ENCODE data around the gene SLC10A4.

SLC10A4 gene

DNA sequence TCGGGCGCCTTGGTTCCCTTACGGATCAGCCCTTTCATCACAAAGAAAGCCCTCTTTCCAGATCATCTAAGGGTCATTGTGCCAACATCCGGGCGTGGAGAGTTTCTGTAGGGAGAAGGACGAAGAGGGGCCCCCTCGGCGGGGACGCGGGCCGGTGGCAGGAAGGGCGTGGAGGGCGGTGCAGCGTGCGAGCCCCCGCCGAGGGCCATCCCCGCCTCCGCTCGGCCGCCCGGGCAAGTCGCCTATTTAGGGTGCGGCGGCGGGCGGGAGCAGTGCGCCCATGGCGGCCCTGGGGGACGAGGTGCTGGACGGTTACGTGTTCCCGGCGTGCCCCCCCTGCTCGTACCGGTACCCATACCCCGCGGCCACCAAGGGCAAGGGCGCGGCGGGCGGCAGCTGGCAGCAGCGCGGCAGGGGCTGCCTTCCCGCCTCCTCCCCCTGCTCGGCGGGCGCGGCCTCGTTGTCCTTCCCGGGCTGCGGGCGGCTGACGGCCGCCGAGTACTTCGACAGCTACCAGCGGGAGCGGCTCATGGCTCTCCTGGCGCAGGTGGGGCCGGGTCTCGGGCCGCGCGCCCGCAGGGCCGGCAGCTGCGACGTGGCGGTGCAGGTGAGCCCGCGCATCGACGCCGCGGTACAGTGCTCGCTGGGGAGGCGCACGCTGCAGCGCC, 7.0 kb downstream of the SLC10A4 start, which contains the start of gene ZAR1:
Gene ZAR1 (plus strand): TSS at position 241 of the 668 bp plus-strand sequence. CDS start 40 bp downstream, at position 281.
- no peak for DNase-seq

DNA sequence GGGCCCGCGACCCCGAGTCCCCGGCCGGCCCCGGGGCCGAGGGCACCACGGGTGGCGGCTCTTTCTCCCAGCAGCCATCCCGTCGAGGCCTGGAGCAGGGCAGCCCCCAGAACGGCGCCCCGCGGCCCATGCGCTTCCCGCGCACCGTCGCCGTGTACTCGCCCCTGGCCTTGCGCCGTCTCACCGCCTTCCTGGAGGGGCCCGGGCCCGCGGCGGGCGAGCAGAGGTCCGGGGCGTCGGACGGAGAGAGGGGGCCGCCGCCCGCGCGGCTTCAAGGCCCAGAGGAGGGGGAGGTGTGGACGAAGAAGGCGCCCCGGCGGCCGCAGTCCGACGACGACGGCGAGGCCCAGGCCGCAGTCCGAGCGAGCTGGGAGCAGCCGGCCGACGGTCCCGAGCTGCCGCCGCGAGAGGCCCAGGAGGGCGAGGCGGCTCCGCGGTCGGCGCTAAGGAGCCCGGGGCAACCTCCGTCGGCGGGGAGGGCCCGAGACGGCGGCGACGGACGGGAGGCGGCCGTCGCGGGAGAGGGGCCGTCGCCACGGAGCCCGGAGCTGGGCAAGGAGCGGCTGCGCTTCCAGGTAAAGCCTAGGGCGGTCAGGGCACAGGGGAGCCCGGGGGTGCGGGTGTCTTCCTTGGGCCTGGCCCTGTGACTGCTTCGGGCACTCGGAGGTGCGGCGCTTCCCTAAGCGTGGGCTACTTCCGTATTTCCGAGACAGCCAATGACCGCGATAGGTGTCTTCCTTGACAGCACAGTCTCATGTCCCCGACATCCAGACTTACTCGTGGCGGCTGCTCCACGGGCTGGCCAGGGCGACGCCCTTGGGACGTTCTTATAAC, 7.8 kb downstream of the SLC10A4 start:
- DNase-seq = no peak

GRCh38 chr4:48491514-48492176, 8.5 kb downstream of the SLC10A4 start:
- no peak for DNase-seq

DNA sequence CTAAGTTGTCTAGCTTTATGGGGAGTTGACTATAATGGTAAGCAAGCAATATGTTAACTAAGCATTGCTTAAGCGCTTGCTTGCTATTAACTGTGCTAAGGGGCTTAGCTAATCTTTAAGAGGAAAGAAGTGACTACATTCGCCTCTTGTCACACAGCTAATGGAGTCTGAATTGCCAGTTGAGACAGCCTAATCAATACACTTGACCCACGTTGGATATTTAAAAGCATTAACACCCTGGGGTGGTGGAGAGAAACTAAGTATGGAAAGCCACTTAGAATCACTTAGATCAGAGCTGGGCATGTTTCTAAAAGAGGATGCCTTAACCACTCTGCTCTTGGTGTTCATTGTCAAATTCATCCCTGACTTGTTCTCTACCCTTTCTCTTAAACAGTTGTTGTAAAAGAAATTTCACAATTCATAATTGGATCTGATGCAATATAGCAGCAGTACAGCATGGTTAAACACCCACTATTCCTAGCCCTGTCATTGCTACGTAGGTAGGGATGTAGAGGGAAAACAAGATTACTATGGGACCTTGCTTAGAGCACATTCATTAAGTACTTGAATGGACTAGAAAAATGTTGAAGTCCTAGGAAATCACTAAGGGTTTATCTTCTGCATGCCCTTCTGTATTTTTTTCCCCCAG, 10.4 kb downstream of the SLC10A4 start:
- DNase-seq = no peak

DNA sequence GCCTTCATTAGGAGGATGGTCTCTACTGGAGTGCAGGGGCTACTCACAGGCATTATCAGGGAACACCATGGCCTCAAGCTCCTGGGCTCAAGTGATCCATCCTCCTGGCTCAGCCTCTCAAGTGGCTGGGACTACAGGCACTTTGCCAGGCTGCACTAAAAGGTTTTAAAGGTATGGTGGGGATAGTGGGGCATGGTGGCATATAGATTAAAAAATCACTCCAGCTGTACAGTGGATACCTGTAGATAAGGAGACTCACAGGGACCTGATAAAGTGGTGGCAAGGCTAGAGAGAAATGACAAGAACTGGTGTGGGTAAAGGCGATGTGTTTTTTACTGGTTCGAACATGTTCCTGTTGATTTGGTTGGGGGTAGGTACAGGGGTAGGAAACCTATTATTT, 12.8 kb downstream of the SLC10A4 start:
- no peak for DNase-seq

DNA sequence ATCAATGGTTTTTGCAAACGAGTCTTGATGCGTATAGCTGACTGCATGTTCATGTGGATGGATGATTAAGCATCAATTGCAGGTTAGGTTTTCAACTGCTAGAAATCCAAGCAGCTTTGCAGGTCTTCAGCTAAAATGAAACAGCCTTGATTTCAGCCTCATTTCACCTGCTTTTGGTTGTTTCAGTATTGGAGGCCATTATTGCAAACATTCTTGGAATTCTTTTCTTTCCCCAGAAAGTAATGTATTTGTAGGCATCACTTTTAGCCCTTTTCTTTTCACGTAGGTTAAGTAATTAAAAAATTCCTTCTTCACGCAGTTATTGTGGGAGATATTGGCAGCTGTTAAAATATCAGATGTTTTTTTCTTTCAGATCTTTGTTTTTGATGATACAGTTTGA, 15.8 kb downstream of the SLC10A4 start:
- no peak for DNase-seq

DNA sequence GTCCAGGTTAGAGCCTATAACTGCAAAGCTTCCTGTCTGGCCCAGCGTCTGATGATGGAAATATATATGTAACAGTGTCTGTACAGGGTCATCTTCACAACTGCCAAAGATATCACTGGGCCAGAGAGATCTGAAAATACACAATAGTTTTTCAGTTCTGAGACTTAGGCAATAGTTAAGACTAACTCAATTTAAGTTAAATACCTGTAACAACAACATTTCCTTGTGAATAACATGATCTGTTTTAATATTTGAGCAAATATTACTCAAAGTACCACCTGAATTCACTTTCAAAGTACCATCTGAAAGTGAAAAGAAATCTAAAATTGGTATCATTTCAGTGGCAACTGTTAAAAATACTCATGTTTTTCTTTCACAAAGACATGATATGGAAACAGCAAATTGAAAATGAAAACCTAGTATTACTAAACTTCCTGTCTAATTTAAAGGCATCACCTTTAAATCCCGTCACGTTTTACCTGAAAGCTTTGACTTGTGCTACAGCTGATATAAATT, 16.5 kb downstream of the SLC10A4 start:
- no peak for DNase-seq

DNA sequence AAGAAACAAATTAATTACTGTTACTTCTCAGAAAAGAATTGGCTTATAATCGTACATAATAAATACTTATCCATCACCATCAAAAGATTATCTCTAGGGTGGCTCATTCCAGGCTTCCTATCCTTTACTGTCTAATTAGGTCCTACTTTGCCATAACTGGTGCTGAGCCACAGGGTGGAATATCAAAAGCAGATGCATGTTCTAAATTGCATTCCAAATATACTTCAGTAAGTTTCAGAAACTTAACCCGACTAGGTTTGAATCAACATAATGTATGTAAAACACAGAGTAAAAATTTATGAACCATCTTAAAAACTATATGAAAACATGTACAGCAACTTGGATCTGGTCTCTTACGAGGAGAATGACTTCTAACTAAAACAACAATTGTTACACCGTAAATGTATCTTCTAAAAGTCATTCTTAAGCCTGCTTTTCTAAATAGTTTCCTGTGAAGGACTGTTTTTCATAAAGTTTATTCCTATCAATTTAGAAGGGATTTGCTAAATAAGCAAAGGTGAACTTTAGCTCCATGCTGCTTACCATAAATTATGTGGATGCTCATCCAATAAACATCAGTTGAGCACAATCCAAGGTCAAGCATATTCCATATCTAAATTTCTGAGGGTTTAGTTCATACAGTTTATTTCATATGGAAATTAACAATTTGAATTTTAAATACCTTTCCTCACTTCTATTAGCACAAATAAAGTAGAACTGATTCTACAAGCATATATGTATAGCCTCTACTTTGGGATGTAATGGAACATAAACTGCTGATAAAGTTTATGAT, 20.3 kb downstream of the SLC10A4 start:
- no peak for DNase-seq

GRCh38 chr4:48504026-48504330, 20.8 kb downstream of the SLC10A4 start:
- DNase-seq = no peak

- DNase-seq = no peak
These were observed 21.2 kb downstream of the SLC10A4 start for GRCh38 chr4:48504352-48504751.

DNA sequence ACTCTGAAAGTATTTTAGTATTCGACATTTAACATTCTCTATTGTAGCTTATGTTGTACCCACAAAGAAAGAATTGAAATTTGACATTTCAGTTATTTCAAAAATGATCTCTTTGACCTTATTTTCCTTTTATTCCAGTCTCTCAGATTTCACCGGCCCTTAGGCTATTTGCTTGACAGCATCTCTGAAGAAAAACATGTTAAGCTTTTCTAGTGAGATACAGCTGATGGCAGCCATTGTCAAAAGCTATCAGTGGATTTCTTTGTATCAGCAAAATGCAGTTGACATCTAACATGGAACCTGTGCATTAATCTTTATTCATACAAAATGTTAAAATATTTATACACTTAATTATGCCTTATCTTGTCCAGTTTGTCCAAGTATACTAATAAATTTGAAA, 23.6 kb downstream of the SLC10A4 start:
- DNase-seq = no peak

- DNase-seq = no peak
These were observed 26.4 kb downstream of the SLC10A4 start for GRCh38 chr4:48509543-48509942.

- no peak for DNase-seq
These were observed 35.0 kb downstream of the SLC10A4 start for GRCh38 chr4:48518143-48518542.

DNA sequence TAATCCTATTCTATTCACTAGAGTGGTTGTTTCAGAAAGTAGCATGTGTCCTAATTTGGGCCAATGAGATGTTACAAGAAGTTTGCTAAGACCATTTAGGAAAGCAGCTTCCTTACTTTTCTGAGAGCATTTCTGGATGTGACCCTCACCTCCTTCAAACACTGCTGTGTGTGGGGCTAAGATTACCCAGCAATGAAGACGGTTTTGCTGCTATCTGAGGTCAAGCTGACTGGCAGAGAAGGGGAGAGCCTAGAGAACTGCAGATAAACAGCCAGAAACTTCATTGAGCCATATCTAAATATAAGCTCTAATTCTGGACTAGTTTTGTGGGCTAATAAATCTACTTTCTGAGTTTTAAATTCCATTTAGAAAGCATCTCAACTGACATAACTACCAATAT, 43.3 kb downstream of the SLC10A4 start:
- no peak for DNase-seq

- no peak for DNase-seq
These were observed 55.2 kb downstream of the SLC10A4 start for GRCh38 chr4:48538358-48538757.
